WTC11 (cell line): ENCODE results near the gene NEK10.

Experiments used
- ZNF423 ChIP-seq: fragments of 250-450 bp; sonication (Bioruptor Pico); IDR thresholded peaks from 2 replicates; pipeline ENCODE4 v2.1.2; 2022; ENCODE audit warnings: mild to moderate bottlenecking, moderate library complexity
- TF ChIP-seq, protein P1 (sequence below): fragments of 200-600 bp; IDR thresholded peaks from 2 replicates; pipeline ENCODE4 v1.8.0; 2022; ENCODE audit warnings: antibody characterized with exemption

DNA sequence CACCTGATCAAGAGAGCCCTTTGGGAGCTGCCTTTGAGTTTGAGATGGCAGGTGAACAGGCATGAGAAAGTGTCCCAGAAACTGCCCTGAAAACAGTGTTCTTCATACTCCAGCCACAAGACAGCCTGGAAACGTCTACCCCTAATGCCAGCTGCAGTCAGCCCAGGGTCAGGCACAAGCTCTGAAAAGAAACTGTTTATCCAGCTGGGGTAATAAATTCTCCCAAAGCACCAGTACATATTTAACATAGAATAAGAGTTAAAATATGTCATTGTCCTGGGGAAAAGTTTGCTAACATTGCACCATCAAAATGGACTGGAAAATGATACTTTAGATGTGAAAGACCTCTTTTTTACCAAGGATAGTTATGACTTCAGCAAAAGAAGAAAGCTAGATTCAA lies 66.3 kb downstream of the NEK10 start:
- TF ChIP-seq, protein P1, sequence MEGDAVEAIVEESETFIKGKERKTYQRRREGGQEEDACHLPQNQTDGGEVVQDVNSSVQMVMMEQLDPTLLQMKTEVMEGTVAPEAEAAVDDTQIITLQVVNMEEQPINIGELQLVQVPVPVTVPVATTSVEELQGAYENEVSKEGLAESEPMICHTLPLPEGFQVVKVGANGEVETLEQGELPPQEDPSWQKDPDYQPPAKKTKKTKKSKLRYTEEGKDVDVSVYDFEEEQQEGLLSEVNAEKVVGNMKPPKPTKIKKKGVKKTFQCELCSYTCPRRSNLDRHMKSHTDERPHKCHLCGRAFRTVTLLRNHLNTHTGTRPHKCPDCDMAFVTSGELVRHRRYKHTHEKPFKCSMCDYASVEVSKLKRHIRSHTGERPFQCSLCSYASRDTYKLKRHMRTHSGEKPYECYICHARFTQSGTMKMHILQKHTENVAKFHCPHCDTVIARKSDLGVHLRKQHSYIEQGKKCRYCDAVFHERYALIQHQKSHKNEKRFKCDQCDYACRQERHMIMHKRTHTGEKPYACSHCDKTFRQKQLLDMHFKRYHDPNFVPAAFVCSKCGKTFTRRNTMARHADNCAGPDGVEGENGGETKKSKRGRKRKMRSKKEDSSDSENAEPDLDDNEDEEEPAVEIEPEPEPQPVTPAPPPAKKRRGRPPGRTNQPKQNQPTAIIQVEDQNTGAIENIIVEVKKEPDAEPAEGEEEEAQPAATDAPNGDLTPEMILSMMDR, result no peak
- no peak for TF ChIP-seq ZNF423 (CRISPR knock-in tag)
